Adrenal gland (tissue), 12 donors: ENCODE measurements around the gene TIMP2. TPM values are rescaled to one million over a fixed set of nuclear protein-coding genes. Genes with fewer than 3 reads are reported as not detected.
"Not testable (repeated sequence)": the region's sequence is repeated elsewhere in the genome, so short reads cannot be mapped to it uniquely, and the experiment has no call there.

ENCODE experiments used
- DNase-seq, 7 donors: peaks; one replicate each; pipeline ENCODE4 v3.0.0-alpha.2; 2019 to 2020
- H3K27ac ChIP-seq, 5 donors: fragments of 200-600 bp; sonication (generic) in 4 of 5; 1 replicate in 3 of 5; 2 replicates in 2 of 5; pipeline versions ENCODE4 v1.5.1 to v1.8.0; 2016 to 2020; ENCODE audit warnings: mild to moderate bottlenecking in 1 of 5
- H3K27me3 ChIP-seq: fragments of 200-600 bp; 2 replicates; pipeline ENCODE4 v1.8.0; 2021
- H3K36me3 ChIP-seq, 2 donors: fragments of 200-600 bp; replicated peaks in 1 of 2; 1 replicate in 1 of 2; 2 replicates in 1 of 2; pipeline versions ENCODE4 v1.5.1 to v1.8.0; 2018 to 2022
- H3K4me1 ChIP-seq, 2 donors: fragments of 200-600 bp; replicated peaks in 1 of 2; 1 replicate in 1 of 2; 2 replicates in 1 of 2; pipeline versions ENCODE4 v1.5.1 to v1.8.0; 2018 to 2021
- H3K4me3 ChIP-seq, 4 donors: fragments of 200-600 bp; sonication (generic) in 3 of 4; one replicate each; pipeline ENCODE4 v1.5.1; 2016 to 2018
- H3K9me3 ChIP-seq, 3 donors: fragments of 200-600 bp; sonication (generic) in 1 of 3; replicated peaks in 1 of 3; 1 replicate in 2 of 3; 2 replicates in 1 of 3; pipeline versions ENCODE4 v1.5.1 to v1.8.0; 2016 to 2021
- CTCF ChIP-seq, 6 experiments: fragments of 450-650 bp in 4 of 6; fragments of 200-600 bp in 2 of 6; sonication (generic) in 1 of 6; IDR thresholded peaks; 1 replicate in 5 of 6; 2 replicates in 1 of 6; pipeline versions ENCODE4 v1.5.1 to v1.8.0; 2016 to 2021; ENCODE audit warnings: antibody characterized with exemption in 6 of 6, mild to moderate bottlenecking in 2 of 6, moderate library complexity in 1 of 6
- POLR2A ChIP-seq, 2 donors: fragments of 450-650 bp; IDR thresholded peaks; one replicate each; pipeline ENCODE4 v1.6.1; 2017; ENCODE audit warnings: antibody characterized with exemption in 2 of 2, mild to moderate bottlenecking in 2 of 2, moderate library complexity in 1 of 2
- WGBS, 4 donors: extraction: QIAGEN DNeasy Blood & Tissue Kit in 2 of 4; methylation state at CpG; one replicate each; pipeline versions ENCODE4 v1.1.5 to v1.1.7; 2013 to 2017; 5-methylcytosine and 5-hydroxymethylcytosine counted together
- intact Hi-C, 2 donors: fragments of 100-400 bp; cut with DNase I; formaldehyde crosslinking; loops; one replicate each; pipeline versions ENCODE4 v1.14.1 to v1.15.0; 2022 to 2023
- polyA plus RNA-seq, 3 donors: library from polyadenylated mRNA; stranded (reverse); fragments of 200-250 nt in 2 of 3; fragments of 350-450 nt in 1 of 3; fragmentation: Illumina TruSeq in 1 of 3; extraction: RNeasy Lipid Tissue Mini Kit (QIAGEN cat#74804) in 1 of 3; gene quantifications; one replicate each; pipeline ENCODE4 v1.2.3, GENCODE V29; 2013 to 2014
- total RNA-seq, 9 donors: library from RNA; depleted of rRNA in 4 of 9; stranded (reverse); fragments of >200 nt in 4 of 9; fragments of 120-200 nt in 1 of 9; fragmentation: NEBNext Ultra II Directional in 1 of 9; extraction: Animal tissue kit (Norgen Biotek cat#: 25700) in 1 of 9; gene quantifications; one replicate each; pipeline versions ENCODE4 v1.1.0 to v1.2.4, GENCODE V29; 2013 to 2023
- donor health status: healthy with polysubstance abuse.
- donor health status: Bipolar disorder and iron deficiency.
- donor health status: DM: yes; HTN: yes; CAD: no.
- donor health status: DM: no; HTN: no; CAD: no.
- donor health status: DM: no; HTN: no; CAD: no.
- donor health status: DM: yes; HTN: yes; CAD: no.

The TIMP2 gene
- total and polyA plus RNA-seq, 12 donors = 20.2 to 275 (median 176) TPM

DNA sequence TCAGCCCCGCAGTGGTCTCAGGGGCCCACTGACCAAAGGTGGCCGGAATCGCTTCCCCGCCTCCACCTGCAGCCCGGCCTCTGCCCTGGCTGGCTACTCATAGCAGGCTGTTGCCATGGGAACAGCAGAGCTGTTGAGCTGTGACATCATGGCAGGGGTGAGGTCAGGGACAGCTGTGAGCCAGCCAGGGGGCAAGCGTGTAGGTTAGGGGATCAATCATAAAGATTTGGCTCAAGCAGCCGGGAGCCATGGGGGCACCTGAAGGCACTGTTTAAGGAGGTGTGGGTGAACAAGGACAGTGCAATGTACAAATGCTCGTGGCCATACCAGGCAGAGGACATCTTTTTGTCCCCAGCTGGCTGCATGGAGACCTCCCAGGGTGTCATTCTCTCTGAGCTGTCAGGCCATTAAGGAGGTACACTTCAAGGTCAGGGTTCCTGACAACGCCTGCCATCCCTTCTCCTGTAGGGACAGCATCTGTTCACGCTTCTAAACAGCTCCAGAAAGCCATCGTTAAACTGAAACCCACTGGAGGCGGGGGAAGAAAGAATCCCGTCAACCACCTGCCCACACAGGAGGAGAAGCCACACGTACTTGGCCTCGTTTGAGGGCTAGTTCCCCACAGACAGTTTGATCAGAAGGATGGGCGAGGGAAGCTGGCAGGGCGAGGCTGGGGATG is 21.9 kb downstream of the TIMP2 start, which contains the start of gene CEP295NL:
CEP295NL (minus strand) TSS at position 101 of the 679 bp plus-strand sequence. CDS start 1,373 bp downstream, outside the sequence.
- Histone ChIP-seq H3K4me3 (no peak within 1 kb of the TSS), H3K4me1 (peaks cover 9 to 19% of the 10 kb centered on the region in 2 donors), H3K27ac (peak within 1 kb of the TSS in 2 of 5 donors; percentile 38 to 67), H3K9me3 (no peaks in the 10 kb centered on the region), H3K36me3 (peaks cover 0 to 9% of the 10 kb centered on the region in 2 donors), H3K27me3 (no peaks in the 10 kb centered on the region)
- no peak for TF ChIP-seq CTCF (IDR thresholded peaks at IDR 0.05)
- no peak for TF ChIP-seq POLR2A (IDR thresholded peaks at IDR 0.05)
- DNase-seq = peak; percentile 77 to 88 (median 80)
- 58 to 71% (median 68%) methylated on average over 12 to 17 of the region's 17 CpGs for WGBS, 4 donors
- intact Hi-C loops = no loop called here

GRCh38 chr17:78902231-78902630 is 23.0 kb downstream of the TIMP2 start:
- H3K4me3 ChIP-seq, H3K27me3 ChIP-seq, H3K36me3 ChIP-seq, H3K9me3 ChIP-seq, intact Hi-C loops, DNase-seq: not testable (repeated sequence)
- H3K4me1 ChIP-seq = peaks cover 7 to 15% of the 10 kb centered on the region in 2 donors
- peak overlapping the region in 2 of 5 donors; percentile 38 to 67 for H3K27ac ChIP-seq
- WGBS, 4 donors = 81 to 100% (median 92%) methylated on average over 4 to 8 of the region's 8 CpGs

DNA sequence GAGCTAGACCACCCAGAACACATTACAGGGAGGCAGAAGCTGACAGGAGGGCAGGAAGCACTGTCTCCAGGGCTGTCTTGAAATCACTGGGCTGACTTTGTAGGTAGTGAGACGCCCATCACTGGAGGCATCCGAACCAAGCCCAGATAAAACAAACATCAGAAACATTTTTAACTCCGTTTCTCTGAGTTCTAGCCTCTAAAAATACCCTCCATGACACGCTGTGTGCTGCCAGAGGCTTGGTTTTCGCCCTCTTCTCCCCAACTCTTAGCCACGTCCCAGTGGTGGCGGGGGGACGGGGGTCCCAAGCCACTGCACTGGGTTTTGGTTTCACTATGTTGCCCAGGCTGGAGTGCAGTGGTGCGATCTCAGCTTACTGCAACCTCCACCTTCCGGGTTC is 23.4 kb downstream of the TIMP2 start:
- Histone ChIP-seq H3K27ac (no peak overlapping the region), H3K36me3 (peaks cover 0 to 9% of the 10 kb centered on the region in 2 donors), H3K27me3 (no peaks in the 10 kb centered on the region), H3K4me3 (no peak overlapping the region), H3K4me1 (peaks cover 7 to 19% of the 10 kb centered on the region in 2 donors), H3K9me3 (no peaks in the 10 kb centered on the region)
- intact Hi-C loops = no loop called here
- 85 to 97% (median 95%) methylated on average over 10 of the region's 10 CpGs for WGBS, 4 donors
- DNase-seq = no peak
- TF ChIP-seq CTCF (IDR thresholded peaks at IDR 0.05) = no peak
- no peak for TF ChIP-seq POLR2A (IDR thresholded peaks at IDR 0.05)

GRCh38 chr17:78900816-78901215 is 24.4 kb downstream of the TIMP2 start:
- intact Hi-C loops = no loop called here
- H3K4me1 ChIP-seq = peaks cover 7 to 25% of the 10 kb centered on the region in 2 donors
- peaks cover 0 to 9% of the 10 kb centered on the region in 2 donors for H3K36me3 ChIP-seq
- H3K9me3 ChIP-seq = no peaks in the 10 kb centered on the region
- no peak overlapping the region for H3K4me3 ChIP-seq
- no peaks in the 10 kb centered on the region for H3K27me3 ChIP-seq
- no peak for DNase-seq
- 86 to 95% (median 91%) methylated on average over 25 to 29 of the region's 29 CpGs for WGBS, 4 donors
- no peak overlapping the region for H3K27ac ChIP-seq
- TF ChIP-seq CTCF (IDR thresholded peaks at IDR 0.05) (no peak), POLR2A (IDR thresholded peaks at IDR 0.05) (no peak)
